Progenitor cell of endocrine pancreas (in vitro differentiated cells): ENCODE results near the gene CDKN3. TPM values are rescaled to one million over a fixed set of nuclear protein-coding genes. Genes with fewer than 3 reads are reported as not detected.
"Not testable (repeated sequence)": the region's sequence is repeated elsewhere in the genome, so short reads cannot be mapped to it uniquely, and the experiment has no call there.

Experiments
- DNase-seq: peaks from one replicate; pipeline ENCODE4 v3.0.0; 2021; ENCODE audit warnings: low spot score; ENCODE audit not compliant: unreplicated experiment
- H3K27ac Mint-ChIP-seq: 2 replicates; pipeline ENCODE4 v1.8.0; 2021; ENCODE audit warnings: mild to moderate bottlenecking, moderate library complexity, mixed read lengths
- H3K27me3 Mint-ChIP-seq: 2 replicates; pipeline ENCODE4 v1.8.0; 2021; ENCODE audit warnings: mixed read lengths
- H3K36me3 Mint-ChIP-seq: 2 replicates; pipeline ENCODE4 v1.8.0; 2022; ENCODE audit warnings: mixed read lengths; ENCODE audit not compliant: insufficient read depth
- H3K4me1 Mint-ChIP-seq: 2 replicates; pipeline ENCODE4 v1.8.0; 2021; ENCODE audit warnings: low read depth, mixed read lengths
- H3K4me3 Mint-ChIP-seq: 2 replicates; pipeline ENCODE4 v1.8.0; 2021; ENCODE audit warnings: low read depth, mild to moderate bottlenecking, moderate library complexity, mixed read lengths
- H3K9me3 Mint-ChIP-seq: 2 replicates; pipeline ENCODE4 v1.8.0; 2021; ENCODE audit warnings: low read depth, mixed read lengths
- total RNA-seq: library from RNA; stranded (reverse); gene quantifications from 2 replicates; pipeline ENCODE4 v1.2.1, GENCODE V29; 2021
- TF ChIP-seq, protein P1 (sequence below): fragments of 200-600 bp; sonication (generic); IDR thresholded peaks from one replicate; pipeline ENCODE4 v1.5.0; 2021; ENCODE audit warnings: antibody characterized with exemption, mild to moderate bottlenecking; ENCODE audit not compliant: unreplicated experiment

CDKN3 gene
- total RNA-seq, 1 donor from 2014 or later = 20.5 TPM

DNA sequence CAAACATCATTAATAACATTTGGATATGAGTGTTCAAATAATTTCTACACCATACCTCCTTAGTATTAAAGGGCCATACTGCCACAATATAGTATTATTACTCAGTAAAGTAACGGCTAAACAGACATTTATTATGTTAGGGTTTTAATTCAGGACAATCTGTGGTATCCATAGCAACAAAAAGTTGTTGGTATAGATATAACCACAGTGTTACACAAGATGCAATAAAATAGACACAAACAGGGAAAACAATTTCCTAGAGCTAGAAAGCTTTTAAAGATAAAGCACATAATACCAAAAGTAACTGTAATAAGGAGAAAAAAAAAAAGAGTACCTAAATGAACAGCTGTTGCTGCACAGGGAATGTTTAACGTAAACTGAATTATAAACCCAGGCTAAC, 28.3 kb downstream of the CDKN3 start:
- DNase-seq = no peak
- peaks cover 19% of the 10 kb centered on the region for H3K4me1 Mint-ChIP-seq
- no peaks in the 10 kb centered on the region for H3K9me3 Mint-ChIP-seq
- TF ChIP-seq, protein P1, sequence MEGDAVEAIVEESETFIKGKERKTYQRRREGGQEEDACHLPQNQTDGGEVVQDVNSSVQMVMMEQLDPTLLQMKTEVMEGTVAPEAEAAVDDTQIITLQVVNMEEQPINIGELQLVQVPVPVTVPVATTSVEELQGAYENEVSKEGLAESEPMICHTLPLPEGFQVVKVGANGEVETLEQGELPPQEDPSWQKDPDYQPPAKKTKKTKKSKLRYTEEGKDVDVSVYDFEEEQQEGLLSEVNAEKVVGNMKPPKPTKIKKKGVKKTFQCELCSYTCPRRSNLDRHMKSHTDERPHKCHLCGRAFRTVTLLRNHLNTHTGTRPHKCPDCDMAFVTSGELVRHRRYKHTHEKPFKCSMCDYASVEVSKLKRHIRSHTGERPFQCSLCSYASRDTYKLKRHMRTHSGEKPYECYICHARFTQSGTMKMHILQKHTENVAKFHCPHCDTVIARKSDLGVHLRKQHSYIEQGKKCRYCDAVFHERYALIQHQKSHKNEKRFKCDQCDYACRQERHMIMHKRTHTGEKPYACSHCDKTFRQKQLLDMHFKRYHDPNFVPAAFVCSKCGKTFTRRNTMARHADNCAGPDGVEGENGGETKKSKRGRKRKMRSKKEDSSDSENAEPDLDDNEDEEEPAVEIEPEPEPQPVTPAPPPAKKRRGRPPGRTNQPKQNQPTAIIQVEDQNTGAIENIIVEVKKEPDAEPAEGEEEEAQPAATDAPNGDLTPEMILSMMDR = no peak
- H3K27me3 Mint-ChIP-seq = no peaks in the 10 kb centered on the region
- H3K27ac Mint-ChIP-seq = no peak overlapping the region
- peaks cover 7% of the 10 kb centered on the region for H3K36me3 Mint-ChIP-seq
- no peak overlapping the region for H3K4me3 Mint-ChIP-seq

DNA sequence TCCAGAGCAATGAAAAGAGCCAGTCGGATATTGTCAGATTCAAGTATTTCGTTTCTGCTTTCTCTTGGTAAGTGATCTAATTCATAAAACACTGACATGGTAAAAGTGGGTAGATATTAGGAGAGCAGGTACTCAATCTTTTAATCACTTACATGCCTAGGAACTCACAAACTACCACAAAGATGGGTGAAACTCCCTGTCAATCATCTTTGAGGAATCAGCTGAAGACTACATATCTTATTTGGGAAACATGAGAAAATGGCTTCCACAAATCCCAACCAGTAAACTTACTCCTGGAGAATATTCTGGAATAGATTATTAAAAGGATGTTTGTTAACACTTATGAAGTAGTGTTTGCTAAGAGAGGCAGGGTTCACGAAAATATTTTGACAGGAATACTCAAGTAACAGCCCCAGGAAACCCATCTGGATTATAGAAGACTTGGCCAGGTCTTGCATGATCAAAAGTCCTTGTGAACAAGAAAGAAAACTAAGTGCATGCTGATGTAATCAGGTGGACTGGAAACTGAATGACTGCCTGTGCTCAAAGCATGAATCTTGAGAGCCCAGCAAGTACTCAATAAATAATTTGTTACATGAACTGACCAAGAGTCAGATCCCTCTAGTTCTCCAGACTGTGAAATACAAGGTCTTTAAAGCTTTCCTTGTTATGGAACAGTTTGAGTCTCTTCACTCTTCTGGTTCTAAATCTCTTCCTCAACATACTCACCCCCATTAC, 28.9 kb downstream of the CDKN3 start:
- no peaks in the 10 kb centered on the region for H3K9me3 Mint-ChIP-seq
- TF ChIP-seq, protein P1 = no peak
- no peaks in the 10 kb centered on the region for H3K27me3 Mint-ChIP-seq
- no peak for DNase-seq
- peaks cover 10% of the 10 kb centered on the region for H3K36me3 Mint-ChIP-seq
- no peak overlapping the region for H3K27ac Mint-ChIP-seq
- peaks cover 17% of the 10 kb centered on the region for H3K4me1 Mint-ChIP-seq
- no peak overlapping the region for H3K4me3 Mint-ChIP-seq

DNA sequence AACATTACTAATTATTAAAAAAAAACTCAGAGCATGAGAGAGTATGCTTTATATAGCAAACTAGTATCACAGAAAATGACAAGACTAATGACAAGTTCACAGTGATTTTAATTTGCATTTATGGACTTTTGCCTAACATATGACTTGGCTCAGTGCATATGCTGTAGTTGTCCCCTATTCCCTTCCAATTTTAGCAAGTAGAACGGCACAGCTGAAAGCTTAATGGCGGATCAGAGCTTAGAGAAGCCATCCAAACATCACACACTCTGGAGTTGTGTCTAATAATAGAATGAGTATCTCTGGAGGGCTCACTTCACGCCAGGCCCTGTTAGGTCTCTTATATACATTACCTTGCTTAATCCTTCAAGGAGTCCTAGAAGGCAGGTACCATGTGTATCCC, 31.1 kb downstream of the CDKN3 start:
- Mint-ChIP-seq H3K27me3 (no peaks in the 10 kb centered on the region), H3K9me3 (no peaks in the 10 kb centered on the region), H3K4me3 (no peak overlapping the region), H3K27ac (no peak overlapping the region), H3K4me1 (peaks cover 17% of the 10 kb centered on the region), H3K36me3 (peaks cover 10% of the 10 kb centered on the region)
- no peak for DNase-seq
- TF ChIP-seq, protein P1 = no peak

DNA sequence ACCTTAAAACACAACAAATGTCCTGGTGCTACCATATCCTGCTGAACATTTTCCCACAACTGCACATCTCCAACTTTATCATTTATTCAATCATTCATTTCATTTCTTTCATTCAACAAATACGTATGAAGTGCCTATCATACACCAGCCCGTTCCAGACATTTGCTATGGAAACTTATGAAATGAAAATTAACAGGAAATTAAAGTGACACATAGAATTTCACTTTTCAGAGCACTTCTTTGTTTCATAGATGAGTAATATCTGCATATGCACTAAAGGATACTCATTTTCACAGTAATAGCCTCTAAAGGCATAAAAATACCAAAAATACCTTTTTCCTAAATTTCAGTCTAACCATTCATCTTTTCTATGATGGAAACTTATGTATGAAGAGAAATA, 31.7 kb downstream of the CDKN3 start:
- no peaks in the 10 kb centered on the region for H3K9me3 Mint-ChIP-seq
- H3K27me3 Mint-ChIP-seq = no peaks in the 10 kb centered on the region
- H3K4me3 Mint-ChIP-seq = no peak overlapping the region
- H3K27ac Mint-ChIP-seq = peak overlapping the region; percentile 69
- H3K36me3 Mint-ChIP-seq = peaks cover 11% of the 10 kb centered on the region
- DNase-seq = no peak
- TF ChIP-seq, protein P1 = no peak
- H3K4me1 Mint-ChIP-seq = peaks cover 21% of the 10 kb centered on the region

DNA sequence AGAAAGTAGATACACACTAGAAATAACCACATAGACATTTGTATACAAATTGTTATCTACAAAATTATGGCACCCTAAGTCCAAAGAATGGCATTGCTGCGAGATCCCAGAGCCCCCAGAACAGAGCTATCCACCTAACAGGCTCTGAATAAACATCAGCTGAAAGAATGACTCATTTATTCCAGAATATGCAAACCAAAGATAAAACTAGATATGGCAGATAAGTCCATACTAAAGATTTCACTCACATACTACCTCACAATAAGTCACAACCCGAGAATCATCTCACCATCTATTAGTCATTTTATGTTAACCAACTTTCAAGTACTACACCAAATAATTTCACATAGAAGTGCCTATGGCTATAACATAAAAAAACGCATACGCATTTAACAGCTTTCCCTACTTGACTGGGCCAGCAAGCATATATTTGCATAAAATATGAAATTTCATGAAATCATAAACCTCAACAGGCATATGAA, 38.7 kb downstream of the CDKN3 start:
- DNase-seq = no peak
- no peak overlapping the region for H3K27ac Mint-ChIP-seq
- H3K27me3 Mint-ChIP-seq = no peaks in the 10 kb centered on the region
- H3K36me3 Mint-ChIP-seq = peaks cover 5% of the 10 kb centered on the region
- H3K4me1 Mint-ChIP-seq = peaks cover 22% of the 10 kb centered on the region
- no peak overlapping the region for H3K4me3 Mint-ChIP-seq
- no peaks in the 10 kb centered on the region for H3K9me3 Mint-ChIP-seq
- TF ChIP-seq, protein P1 = no peak

DNA sequence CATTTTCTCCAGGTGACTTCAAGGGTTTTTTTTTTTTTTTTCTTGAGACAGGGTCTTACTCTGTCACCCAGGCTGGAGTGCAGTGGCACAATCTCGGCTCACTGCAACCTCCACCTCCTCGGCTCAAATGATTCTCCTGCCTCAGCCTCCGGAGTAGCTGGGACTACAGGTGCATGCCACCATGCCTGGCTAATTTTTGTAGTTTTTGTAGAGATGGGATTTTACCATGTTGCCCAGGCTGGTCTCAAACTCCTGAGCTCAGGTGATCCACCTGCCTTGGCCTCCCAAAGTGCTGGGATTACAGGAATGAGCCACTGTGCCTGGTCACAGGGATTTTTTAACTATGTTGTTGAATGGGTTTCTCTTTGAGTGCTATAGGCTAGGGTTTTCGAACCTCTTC, 41.1 kb downstream of the CDKN3 start:
- H3K9me3 Mint-ChIP-seq, H3K27me3 Mint-ChIP-seq, H3K36me3 Mint-ChIP-seq, DNase-seq, H3K27ac Mint-ChIP-seq, H3K4me3 Mint-ChIP-seq: not testable (repeated sequence)
- peaks cover 23% of the 10 kb centered on the region for H3K4me1 Mint-ChIP-seq
